HepG2 (cell line): Measurements from ENCODE around the gene TMX2. TPM values are rescaled to one million over a fixed set of nuclear protein-coding genes. Genes with fewer than 3 reads are reported as not detected.

ENCODE experiments used
- ATRX ChIP-seq: sonication (generic); formaldehyde crosslinking; IDR thresholded peaks from 2 replicates; pipeline ENCODE4 v1.4.0; 2020; ENCODE audit warnings: missing genetic modification reagents, borderline replicate concordance
- DPF2 ChIP-seq: sonication (generic); formaldehyde crosslinking; IDR thresholded peaks from 2 replicates; pipeline ENCODE4 v1.4.0; 2020; ENCODE audit warnings: mild to moderate bottlenecking, low read depth, missing genetic modification reagents, borderline replicate concordance
- GATAD2A ChIP-seq: IDR thresholded peaks from 2 replicates; pipeline ENCODE4 v1.6.1; 2016
- HNRNPLL ChIP-seq: fragments of 200-400 bp; formaldehyde crosslinking; IDR thresholded peaks from 2 replicates; pipeline ENCODE4 v1.6.1; 2017; ENCODE audit warnings: mild to moderate bottlenecking, low read depth, low read length; ENCODE audit not compliant: poor library complexity, severe bottlenecking
- KLF6 ChIP-seq: IDR thresholded peaks from 2 replicates; pipeline ENCODE4 v1.8.0; 2016; ENCODE audit warnings: missing biosample characterization, missing genetic modification reagents
- MAFF ChIP-seq: IDR thresholded peaks from 2 replicates; pipeline ENCODE4 v1.6.1; 2011; ENCODE audit warnings: low read depth, low read length, improper control_type of control experiment
- NCOA1 ChIP-seq: sonication (generic); formaldehyde crosslinking; IDR thresholded peaks from 2 replicates; pipeline ENCODE4 v1.9.0; 2021; ENCODE audit warnings: missing genetic modification reagents
- PAF1 ChIP-seq: IDR thresholded peaks from 2 replicates; pipeline ENCODE4 v1.6.1; 2016; ENCODE audit warnings: missing genetic modification reagents, missing compliant biosample characterization
- RFXANK ChIP-seq: IDR thresholded peaks from 2 replicates; pipeline ENCODE4 v1.6.1; 2016
- SMARCE1 ChIP-seq: fragments of 450-650 bp; IDR thresholded peaks from 2 replicates; pipeline ENCODE4 v1.6.1; 2017; ENCODE audit warnings: borderline replicate concordance
- YEATS4 ChIP-seq: sonication (generic); formaldehyde crosslinking; IDR thresholded peaks from 2 replicates; pipeline ENCODE4 v1.4.0; 2020; ENCODE audit warnings: missing genetic modification reagents, borderline replicate concordance
- ZNF235 ChIP-seq: sonication (generic); formaldehyde crosslinking; IDR thresholded peaks from 2 replicates; pipeline ENCODE4 v1.8.1; 2023; ENCODE audit warnings: mild to moderate bottlenecking, missing genetic modification reagents, borderline replicate concordance
- ZNF577 ChIP-seq: sonication (generic); formaldehyde crosslinking; IDR thresholded peaks from 2 replicates; pipeline ENCODE4 v1.4.0; 2020; ENCODE audit warnings: mild to moderate bottlenecking, low read depth, missing genetic modification reagents, borderline replicate concordance
- ZNF614 ChIP-seq: IDR thresholded peaks from 2 replicates; pipeline ENCODE4 v1.6.1; 2018; ENCODE audit warnings: missing biosample characterization, missing genetic modification reagents, inconsistent platforms, borderline replicate concordance
- ZNF790 ChIP-seq: sonication (generic); formaldehyde crosslinking; IDR thresholded peaks from 2 replicates; pipeline ENCODE4 v1.8.0; 2022; ENCODE audit warnings: missing genetic modification reagents, mild to moderate bottlenecking, borderline replicate concordance
- ZNF850 ChIP-seq: sonication (generic); formaldehyde crosslinking; conservative IDR thresholded peaks from 2 replicates; pipeline ENCODE4 v1.9.0; 2021; ENCODE audit warnings: mild to moderate bottlenecking, missing genetic modification reagents
- polyA plus RNA-seq, 8 experiments: library from polyadenylated mRNA; depleted of rRNA in 3 of 8; stranded (reverse) in 7 of 8; unstranded in 1 of 8; fragments of >200 nt; fragmentation: Illumina TruSeq in 4 of 8; extraction: Trizol in 4 of 8; gene quantifications; 2 replicates each; pipeline versions ENCODE4 v1.2.1 to v1.2.3, GENCODE V29; 2011 to 2016; ENCODE audit warnings: low read depth in 4 of 8, missing spikeins in 1 of 8, mixed read lengths in 1 of 8; ENCODE audit not compliant: insufficient read depth in 1 of 8
- total RNA-seq, 5 experiments: library from RNA; depleted of rRNA; stranded (reverse); fragments of >200 nt; fragmentation: Illumina TruSeq; extraction: Trizol; gene quantifications; 2 replicates each; pipeline ENCODE4 v1.2.3, GENCODE V29; 2016; ENCODE audit warnings: low read depth in 1 of 5
- TF ChIP-seq, protein P1 (sequence below): sonication (generic); formaldehyde crosslinking; IDR thresholded peaks from 2 replicates; pipeline ENCODE4 v1.4.0; 2020; ENCODE audit warnings: missing genetic modification reagents, borderline replicate concordance
- TF ChIP-seq, protein P2 (sequence below): sonication (generic); formaldehyde crosslinking; IDR thresholded peaks from 2 replicates; pipeline ENCODE4 v1.8.1; 2023; ENCODE audit warnings: mild to moderate bottlenecking, missing genetic modification reagents, borderline replicate concordance
- TF ChIP-seq, protein P3 (sequence below): IDR thresholded peaks from 2 replicates; pipeline ENCODE4 v1.6.1; 2016; ENCODE audit warnings: low read depth
- TF ChIP-seq, protein P4 (sequence below): sonication (generic); formaldehyde crosslinking; IDR thresholded peaks from 2 replicates; pipeline ENCODE4 v1.9.0; 2022; ENCODE audit warnings: missing genetic modification reagents, mild to moderate bottlenecking, borderline replicate concordance
- TF ChIP-seq, protein P5 (sequence below): sonication (generic); formaldehyde crosslinking; IDR thresholded peaks from 2 replicates; pipeline ENCODE4 v1.5.0; 2020; ENCODE audit warnings: missing genetic modification reagents

The TMX2 gene
- total and polyA plus RNA-seq, 2 of the 13 experiments (the other 11 are each of a cell fraction or from before 2014, with no cell fraction given), result 84.5 to 129 TPM

DNA sequence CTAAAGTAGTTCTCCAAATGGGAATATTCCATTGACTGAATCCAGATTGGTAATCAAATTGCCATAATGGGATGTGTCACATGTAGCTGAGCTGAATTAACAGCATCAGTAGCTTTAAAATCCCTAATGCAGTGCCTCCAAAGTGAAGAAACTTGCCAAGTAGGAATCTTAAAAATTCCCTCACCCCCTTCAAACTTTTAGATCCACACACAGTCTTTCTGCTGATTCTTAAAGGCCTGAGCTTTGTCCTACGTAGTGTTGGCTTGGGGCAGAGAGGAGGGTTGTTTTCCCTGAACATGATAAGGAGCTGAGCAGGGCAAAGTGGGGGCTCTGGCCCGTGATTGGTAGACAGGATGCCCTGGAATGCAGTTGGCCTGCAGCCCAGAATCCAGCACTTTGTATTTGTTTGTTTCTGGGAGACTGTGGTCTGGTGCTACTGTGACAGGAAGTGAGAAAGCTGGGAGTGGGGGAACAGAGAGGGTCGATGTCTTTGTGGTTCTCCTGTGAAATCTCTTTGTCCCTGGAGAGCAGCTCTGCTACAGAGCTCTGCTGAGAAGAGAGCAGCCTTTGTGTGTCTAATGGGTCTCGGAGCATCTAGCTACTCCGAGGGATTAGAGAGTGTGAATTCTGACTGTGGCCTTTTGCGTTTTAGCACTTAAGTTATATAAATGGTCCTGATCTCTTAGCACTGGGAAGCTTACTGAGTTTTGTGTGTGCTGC is 66.1 kb downstream of the TMX2 start (continued):
- TF ChIP-seq, protein P1, sequence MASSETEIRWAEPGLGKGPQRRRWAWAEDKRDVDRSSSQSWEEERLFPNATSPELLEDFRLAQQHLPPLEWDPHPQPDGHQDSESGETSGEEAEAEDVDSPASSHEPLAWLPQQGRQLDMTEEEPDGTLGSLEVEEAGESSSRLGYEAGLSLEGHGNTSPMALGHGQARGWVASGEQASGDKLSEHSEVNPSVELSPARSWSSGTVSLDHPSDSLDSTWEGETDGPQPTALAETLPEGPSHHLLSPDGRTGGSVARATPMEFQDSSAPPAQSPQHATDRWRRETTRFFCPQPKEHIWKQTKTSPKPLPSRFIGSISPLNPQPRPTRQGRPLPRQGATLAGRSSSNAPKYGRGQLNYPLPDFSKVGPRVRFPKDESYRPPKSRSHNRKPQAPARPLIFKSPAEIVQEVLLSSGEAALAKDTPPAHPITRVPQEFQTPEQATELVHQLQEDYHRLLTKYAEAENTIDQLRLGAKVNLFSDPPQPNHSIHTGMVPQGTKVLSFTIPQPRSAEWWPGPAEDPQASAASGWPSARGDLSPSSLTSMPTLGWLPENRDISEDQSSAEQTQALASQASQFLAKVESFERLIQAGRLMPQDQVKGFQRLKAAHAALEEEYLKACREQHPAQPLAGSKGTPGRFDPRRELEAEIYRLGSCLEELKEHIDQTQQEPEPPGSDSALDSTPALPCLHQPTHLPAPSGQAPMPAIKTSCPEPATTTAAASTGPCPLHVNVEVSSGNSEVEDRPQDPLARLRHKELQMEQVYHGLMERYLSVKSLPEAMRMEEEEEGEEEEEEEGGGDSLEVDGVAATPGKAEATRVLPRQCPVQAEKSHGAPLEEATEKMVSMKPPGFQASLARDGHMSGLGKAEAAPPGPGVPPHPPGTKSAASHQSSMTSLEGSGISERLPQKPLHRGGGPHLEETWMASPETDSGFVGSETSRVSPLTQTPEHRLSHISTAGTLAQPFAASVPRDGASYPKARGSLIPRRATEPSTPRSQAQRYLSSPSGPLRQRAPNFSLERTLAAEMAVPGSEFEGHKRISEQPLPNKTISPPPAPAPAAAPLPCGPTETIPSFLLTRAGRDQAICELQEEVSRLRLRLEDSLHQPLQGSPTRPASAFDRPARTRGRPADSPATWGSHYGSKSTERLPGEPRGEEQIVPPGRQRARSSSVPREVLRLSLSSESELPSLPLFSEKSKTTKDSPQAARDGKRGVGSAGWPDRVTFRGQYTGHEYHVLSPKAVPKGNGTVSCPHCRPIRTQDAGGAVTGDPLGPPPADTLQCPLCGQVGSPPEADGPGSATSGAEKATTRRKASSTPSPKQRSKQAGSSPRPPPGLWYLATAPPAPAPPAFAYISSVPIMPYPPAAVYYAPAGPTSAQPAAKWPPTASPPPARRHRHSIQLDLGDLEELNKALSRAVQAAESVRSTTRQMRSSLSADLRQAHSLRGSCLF (CRISPR knock-in tag), result no peak
- TF ChIP-seq ZNF235 (CRISPR knock-in tag) (no peak), MAFF (peak; percentile 54), YEATS4 (CRISPR knock-in tag) (no peak; the same call in 1 of the 2 replicates), SMARCE1 (no peak), ATRX (no peak), ZNF790 (CRISPR knock-in tag) (no peak; the same call in 1 of the 2 replicates), NCOA1 (CRISPR knock-in tag) (no peak), ZNF614 (CRISPR knock-in tag) (peak; percentile 72; the same call in 1 of the 2 replicates), PAF1 (CRISPR knock-in tag) (no peak), ZNF577 (no peak), GATAD2A (peak; percentile 94), KLF6 (CRISPR knock-in tag) (no peak), RFXANK (no peak), HNRNPLL (no peak), ZNF850 (no peak), DPF2 (CRISPR knock-in tag) (peak; percentile 87)
- TF ChIP-seq, protein P2, sequence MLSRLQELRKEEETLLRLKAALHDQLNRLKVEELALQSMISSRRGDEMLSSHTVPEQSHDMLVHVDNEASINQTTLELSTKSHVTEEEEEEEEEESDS (CRISPR knock-in tag), result 0 out of 2 replicates have a peak, but pooled peaks have one; percentile 15
- TF ChIP-seq, protein P3, sequence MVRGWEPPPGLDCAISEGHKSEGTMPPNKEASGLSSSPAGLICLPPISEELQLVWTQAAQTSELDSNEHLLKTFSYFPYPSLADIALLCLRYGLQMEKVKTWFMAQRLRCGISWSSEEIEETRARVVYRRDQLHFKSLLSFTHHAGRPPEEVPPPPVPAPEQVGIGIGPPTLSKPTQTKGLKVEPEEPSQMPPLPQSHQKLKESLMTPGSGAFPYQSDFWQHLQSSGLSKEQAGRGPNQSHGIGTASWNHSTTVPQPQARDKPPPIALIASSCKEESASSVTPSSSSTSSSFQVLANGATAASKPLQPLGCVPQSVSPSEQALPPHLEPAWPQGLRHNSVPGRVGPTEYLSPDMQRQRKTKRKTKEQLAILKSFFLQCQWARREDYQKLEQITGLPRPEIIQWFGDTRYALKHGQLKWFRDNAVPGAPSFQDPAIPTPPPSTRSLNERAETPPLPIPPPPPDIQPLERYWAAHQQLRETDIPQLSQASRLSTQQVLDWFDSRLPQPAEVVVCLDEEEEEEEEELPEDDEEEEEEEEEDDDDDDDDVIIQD (CRISPR knock-in tag), result peak; percentile 87
- TF ChIP-seq, protein P4, sequence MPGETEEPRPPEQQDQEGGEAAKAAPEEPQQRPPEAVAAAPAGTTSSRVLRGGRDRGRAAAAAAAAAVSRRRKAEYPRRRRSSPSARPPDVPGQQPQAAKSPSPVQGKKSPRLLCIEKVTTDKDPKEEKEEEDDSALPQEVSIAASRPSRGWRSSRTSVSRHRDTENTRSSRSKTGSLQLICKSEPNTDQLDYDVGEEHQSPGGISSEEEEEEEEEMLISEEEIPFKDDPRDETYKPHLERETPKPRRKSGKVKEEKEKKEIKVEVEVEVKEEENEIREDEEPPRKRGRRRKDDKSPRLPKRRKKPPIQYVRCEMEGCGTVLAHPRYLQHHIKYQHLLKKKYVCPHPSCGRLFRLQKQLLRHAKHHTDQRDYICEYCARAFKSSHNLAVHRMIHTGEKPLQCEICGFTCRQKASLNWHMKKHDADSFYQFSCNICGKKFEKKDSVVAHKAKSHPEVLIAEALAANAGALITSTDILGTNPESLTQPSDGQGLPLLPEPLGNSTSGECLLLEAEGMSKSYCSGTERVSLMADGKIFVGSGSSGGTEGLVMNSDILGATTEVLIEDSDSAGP, result 0 out of 2 replicates have a peak, but pooled peaks have one; percentile 47
- TF ChIP-seq, protein P5, sequence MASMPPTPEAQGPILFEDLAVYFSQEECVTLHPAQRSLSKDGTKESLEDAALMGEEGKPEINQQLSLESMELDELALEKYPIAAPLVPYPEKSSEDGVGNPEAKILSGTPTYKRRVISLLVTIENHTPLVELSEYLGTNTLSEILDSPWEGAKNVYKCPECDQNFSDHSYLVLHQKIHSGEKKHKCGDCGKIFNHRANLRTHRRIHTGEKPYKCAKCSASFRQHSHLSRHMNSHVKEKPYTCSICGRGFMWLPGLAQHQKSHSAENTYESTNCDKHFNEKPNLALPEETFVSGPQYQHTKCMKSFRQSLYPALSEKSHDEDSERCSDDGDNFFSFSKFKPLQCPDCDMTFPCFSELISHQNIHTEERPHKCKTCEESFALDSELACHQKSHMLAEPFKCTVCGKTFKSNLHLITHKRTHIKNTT, result no peak
